SU-DHL-6 (cell line): ENCODE results near the gene EEF1A2.

Experiments used
- H2AFZ ChIP-seq: fragments of 200-600 bp; sonication (generic); 2 replicates; pipeline ENCODE4 v1.6.1; 2014; ENCODE audit warnings: low read depth, mild to moderate bottlenecking, moderate library complexity, mixed read lengths, antibody characterized with exemption, low read length; ENCODE audit not compliant: severe bottlenecking
- H3F3A ChIP-seq: fragments of 200-600 bp; shearing (Covaris generic); 2 replicates; pipeline ENCODE4 v1.6.0; 2016; ENCODE audit warnings: antibody characterized with exemption, mild to moderate bottlenecking; ENCODE audit not compliant: insufficient read depth
- H3K27ac ChIP-seq: fragments of 200-600 bp; sonication (generic); 2 replicates; pipeline ENCODE4 v1.5.1; 2016; ENCODE audit warnings: low read depth, mild to moderate bottlenecking, low read length, moderate library complexity, mixed read lengths
- H3K27me3 ChIP-seq: fragments of 200-600 bp; sonication (generic), shearing (Covaris generic); 2 replicates; pipeline ENCODE4 v1.6.0; 2014; ENCODE audit warnings: mild to moderate bottlenecking, low read length
- H3K36me3 ChIP-seq: fragments of 200-600 bp; sonication (generic); 2 replicates; pipeline ENCODE4 v1.6.1; 2014; ENCODE audit warnings: mild to moderate bottlenecking, low read length, mixed read lengths
- H3K4me2 ChIP-seq: fragments of 300-600, 200-600 bp; shearing (Covaris generic), sonication (generic); 2 replicates; pipeline ENCODE4 v1.6.0; 2014; ENCODE audit warnings: low read length, low read depth, mild to moderate bottlenecking; ENCODE audit not compliant: poor library complexity, severe bottlenecking
- H3K4me3 ChIP-seq: fragments of 200-600 bp; sonication (generic); 2 replicates; pipeline ENCODE4 v1.5.1; 2014; ENCODE audit warnings: antibody characterized with exemption, low read length, mild to moderate bottlenecking, mixed read lengths; ENCODE audit not compliant: insufficient read depth, poor library complexity, severe bottlenecking
- H3K79me2 ChIP-seq: fragments of 200-600 bp; sonication (generic); 2 replicates; pipeline ENCODE4 v1.6.1; 2014; ENCODE audit warnings: mild to moderate bottlenecking, low read length, moderate library complexity; ENCODE audit not compliant: insufficient read depth
- H3K9ac ChIP-seq: fragments of 200-600 bp; sonication (generic); 2 replicates; pipeline ENCODE4 v1.7.0; 2014; ENCODE audit warnings: mild to moderate bottlenecking, low read length
- H3K9me2 ChIP-seq: fragments of 200-600 bp; sonication (generic); replicated peaks from 2 replicates; pipeline ENCODE4 v1.6.1; 2014; ENCODE audit warnings: low read length; ENCODE audit not compliant: insufficient read depth
- H3K9me3 ChIP-seq: fragments of 200-600 bp; sonication (generic); 2 replicates; pipeline ENCODE4 v1.6.1; 2014; ENCODE audit warnings: low read length, mixed read lengths; ENCODE audit not compliant: insufficient read depth
- H4K20me1 ChIP-seq: fragments of 200-600 bp; sonication (generic); 2 replicates; pipeline ENCODE4 v1.6.1; 2014; ENCODE audit warnings: low read depth, mild to moderate bottlenecking, antibody characterized with exemption, low read length, moderate library complexity, mixed read lengths
- CTCF ChIP-seq: fragments of 200-600 bp; sonication (generic); IDR thresholded peaks from one replicate; pipeline ENCODE4 v1.5.1; 2017; ENCODE audit warnings: antibody characterized with exemption, mild to moderate bottlenecking, low read length, moderate library complexity; ENCODE audit not compliant: insufficient read depth, poor library complexity, severe bottlenecking
- EZH2phosphoT487 ChIP-seq: fragments of 200-600 bp; sonication (generic), shearing (Covaris generic); conservative IDR thresholded peaks from 2 replicates; pipeline ENCODE4 v1.6.1; 2018; ENCODE audit warnings: mild to moderate bottlenecking, antibody characterized with exemption, low read length, moderate library complexity, mixed read lengths

Gene EEF1A2

GRCh38 chr20:63529861-63530787 is 31.2 kb upstream of the EEF1A2 start:
- TF ChIP-seq CTCF, result no peak
- no peak for TF ChIP-seq EZH2phosphoT487
- no peaks in the 10 kb centered on the region for H3K9me3 ChIP-seq
- H3K27ac ChIP-seq, result no peak overlapping the region
- H3K36me3 ChIP-seq, result no peaks in the 10 kb centered on the region
- H2AFZ ChIP-seq, result no peak overlapping the region
- no peaks in the 10 kb centered on the region for H4K20me1 ChIP-seq
- no peak overlapping the region for H3K4me3 ChIP-seq
- no peaks in the 10 kb centered on the region for H3K79me2 ChIP-seq
- H3K9ac ChIP-seq, result no peak overlapping the region
- H3K4me2 ChIP-seq, result no peak overlapping the region
- 0 out of 2 replicates have a peak, but pooled peaks cover 1% of the 10 kb centered on the region for H3F3A ChIP-seq
- H3K9me2 ChIP-seq, result no peaks in the 10 kb centered on the region
- H3K27me3 ChIP-seq, result no peaks in the 10 kb centered on the region

DNA sequence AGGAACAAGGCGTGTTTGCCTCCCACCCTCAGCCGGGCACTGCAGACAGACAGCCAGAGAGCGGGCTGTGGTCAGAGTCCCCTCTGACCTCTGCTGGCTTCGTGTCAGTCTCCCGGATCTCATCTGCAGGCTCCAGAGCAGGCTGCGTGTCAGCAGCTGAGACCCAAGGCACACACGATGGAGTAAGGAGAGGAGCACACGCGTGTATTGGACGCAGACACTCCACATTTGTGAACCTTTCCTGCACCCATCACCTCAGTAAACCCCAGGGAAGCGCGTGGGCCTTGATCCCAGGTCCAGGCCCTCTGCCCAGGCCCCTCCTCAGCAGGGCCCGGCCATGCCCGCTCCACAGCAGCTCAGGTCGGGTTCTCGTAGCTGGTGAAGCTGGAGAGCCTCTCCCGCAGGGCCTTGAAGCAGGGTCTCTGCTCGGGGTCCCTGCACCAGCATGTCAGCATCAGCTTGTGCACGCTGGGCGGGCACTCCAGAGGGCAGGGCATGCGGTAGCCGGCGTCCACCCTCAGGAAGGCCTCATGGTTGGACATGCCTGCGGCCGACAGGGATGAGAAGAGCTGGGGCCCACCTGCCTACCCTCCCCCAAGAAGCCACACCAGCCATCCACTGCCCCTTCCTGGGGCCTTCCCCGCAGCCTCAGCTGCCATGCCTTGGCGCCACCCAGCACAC is 30.4 kb upstream of the EEF1A2 start:
- no peak overlapping the region for H2AFZ ChIP-seq
- H3K9ac ChIP-seq, result no peak overlapping the region
- no peaks in the 10 kb centered on the region for H3K9me2 ChIP-seq
- no peak overlapping the region for H3K4me3 ChIP-seq
- no peaks in the 10 kb centered on the region for H3K36me3 ChIP-seq
- no peaks in the 10 kb centered on the region for H3K79me2 ChIP-seq
- H3K27ac ChIP-seq, result no peak overlapping the region
- no peaks in the 10 kb centered on the region for H4K20me1 ChIP-seq
- H3K27me3 ChIP-seq, result no peaks in the 10 kb centered on the region
- H3F3A ChIP-seq, result 0 out of 2 replicates have a peak, but pooled peaks cover 3% of the 10 kb centered on the region
- H3K4me2 ChIP-seq, result no peak overlapping the region
- TF ChIP-seq CTCF, result no peak
- TF ChIP-seq EZH2phosphoT487, result no peak
- H3K9me3 ChIP-seq, result no peaks in the 10 kb centered on the region

DNA sequence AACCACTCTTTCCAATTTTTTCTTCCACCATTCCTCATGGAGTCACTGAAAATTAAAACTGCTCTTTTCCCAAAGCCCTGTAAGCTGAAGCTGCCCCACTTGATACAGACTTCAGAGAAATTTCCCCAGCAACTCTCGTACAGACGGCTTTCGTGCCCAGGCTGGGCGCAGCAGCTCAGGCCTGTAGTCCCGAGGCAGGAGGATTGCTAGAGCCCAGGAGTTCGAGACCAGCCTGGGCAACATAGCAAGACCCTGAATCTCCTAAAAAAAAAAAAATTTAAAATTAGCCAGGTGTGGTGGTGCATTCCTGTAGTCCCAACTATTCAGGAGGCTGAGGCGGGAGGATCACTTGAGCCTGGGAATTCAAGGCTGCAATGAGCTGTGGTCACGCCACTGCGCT is 28.3 kb upstream of the EEF1A2 start:
- 0 out of 2 replicates have a peak, but pooled peaks cover 3% of the 10 kb centered on the region for H3F3A ChIP-seq
- no peak for TF ChIP-seq EZH2phosphoT487
- no peak for TF ChIP-seq CTCF

More for the DNA sequence above, 28.3 kb upstream of the EEF1A2 start:
- Histone ChIP-seq H3K36me3 (peaks cover under 1% of the 10 kb centered on the region; the same call in 1 of the 2 replicates), H3K79me2 (no peaks in the 10 kb centered on the region), H3K4me3 (no peak overlapping the region), H3K9me2 (no peaks in the 10 kb centered on the region), H3K9ac (no peak overlapping the region), H3K4me2 (no peak overlapping the region), H3K9me3 (no peaks in the 10 kb centered on the region), H3K27me3 (no peaks in the 10 kb centered on the region), H4K20me1 (no peaks in the 10 kb centered on the region), H2AFZ (no peak overlapping the region), H3K27ac (no peak overlapping the region)
